SK-N-MC (cell line): ENCODE data around the gene ABCD4.

Experiments
- DNase-seq: peaks from one replicate; pipeline ENCODE4 v3.0.0-alpha.2; 2011; ENCODE audit warnings: low read depth, low spot score
- H3K27ac ChIP-seq: fragments of 200-600 bp; sonication (generic); 2 replicates; pipeline ENCODE4 v1.5.1; 2016; ENCODE audit warnings: mixed run types
- H3K36me3 ChIP-seq: fragments of 200-600 bp; sonication (generic); 2 replicates; pipeline ENCODE4 v1.6.1; 2017; ENCODE audit warnings: antibody characterized with exemption, low read length, mixed read lengths; ENCODE audit not compliant: insufficient read depth
- H3K4me3 ChIP-seq: fragments of 200-600 bp; sonication (generic); 2 replicates; pipeline ENCODE4 v1.5.1; 2016
- H3K9ac ChIP-seq: fragments of 200-600 bp; sonication (generic); 2 replicates; pipeline ENCODE4 v1.8.0; 2017; ENCODE audit warnings: mixed run types, mixed read lengths; ENCODE audit not compliant: insufficient read length
- H3K9me3 ChIP-seq: fragments of 200-600 bp; sonication (generic); 2 replicates; pipeline ENCODE4 v1.6.1; 2017; ENCODE audit warnings: low read depth, mild to moderate bottlenecking, antibody characterized with exemption, low read length, moderate library complexity, mixed read lengths
- EZH2 ChIP-seq: fragments of 200-600 bp; sonication (generic); IDR thresholded peaks from one replicate; pipeline ENCODE4 v1.6.1; 2017; ENCODE audit warnings: antibody characterized with exemption
- FOXP2 ChIP-seq: optimal IDR thresholded peaks from 2 replicates; pipeline ENCODE3; 2011; ENCODE audit warnings: mild to moderate bottlenecking, moderate library complexity; ENCODE audit not compliant: insufficient read depth; ENCODE audit errors: extremely low read length, control extremely low read depth
- POLR2AphosphoS5 ChIP-seq: IDR thresholded peaks from 2 replicates; pipeline ENCODE4 v1.6.1; 2012; ENCODE audit warnings: mild to moderate bottlenecking, low read depth, low read length, borderline replicate concordance

ABCD4 gene

GRCh38 chr14:74267588-74267987 lies 35.1 kb downstream of the ABCD4 start:
- H3K4me3 ChIP-seq, result no peak overlapping the region
- no peaks in the 10 kb centered on the region for H3K9me3 ChIP-seq
- TF ChIP-seq FOXP2 (no peak), EZH2 (no peak), POLR2AphosphoS5 (no peak)
- no peak for DNase-seq
- H3K9ac ChIP-seq, result no peak overlapping the region
- no peaks in the 10 kb centered on the region for H3K36me3 ChIP-seq
- no peak overlapping the region for H3K27ac ChIP-seq

- no peak overlapping the region for H3K4me3 ChIP-seq
- H3K9ac ChIP-seq, result no peak overlapping the region
- DNase-seq, result no peak
- no peaks in the 10 kb centered on the region for H3K36me3 ChIP-seq
- H3K27ac ChIP-seq, result no peak overlapping the region
- no peaks in the 10 kb centered on the region for H3K9me3 ChIP-seq
- no peak for TF ChIP-seq EZH2
- no peak for TF ChIP-seq POLR2AphosphoS5
- TF ChIP-seq FOXP2, result no peak
Observed at GRCh38 chr14:74265301-74265965, 37.3 kb downstream of the ABCD4 start.

- no peak overlapping the region for H3K9ac ChIP-seq
- H3K27ac ChIP-seq, result no peak overlapping the region
- no peak overlapping the region for H3K4me3 ChIP-seq
- DNase-seq, result no peak
- no peak for TF ChIP-seq POLR2AphosphoS5
- no peak for TF ChIP-seq FOXP2
- no peaks in the 10 kb centered on the region for H3K9me3 ChIP-seq
- no peaks in the 10 kb centered on the region for H3K36me3 ChIP-seq
Observed at GRCh38 chr14:74263921-74264320, 38.8 kb downstream of the ABCD4 start.

GRCh38 chr14:74263181-74263580 lies 39.6 kb downstream of the ABCD4 start:
- no peak for DNase-seq
- Histone ChIP-seq H3K27ac (no peak overlapping the region), H3K36me3 (no peaks in the 10 kb centered on the region), H3K9ac (no peak overlapping the region), H3K4me3 (no peak overlapping the region), H3K9me3 (no peaks in the 10 kb centered on the region)
- TF ChIP-seq POLR2AphosphoS5, result no peak
- TF ChIP-seq EZH2, result no peak
- no peak for TF ChIP-seq FOXP2

GRCh38 chr14:74262076-74262475 lies 40.7 kb downstream of the ABCD4 start:
- TF ChIP-seq EZH2 (no peak), FOXP2 (no peak), POLR2AphosphoS5 (no peak)
- Histone ChIP-seq H3K4me3 (no peak overlapping the region), H3K27ac (no peak overlapping the region), H3K36me3 (no peaks in the 10 kb centered on the region), H3K9me3 (no peaks in the 10 kb centered on the region), H3K9ac (no peak overlapping the region)
- no peak for DNase-seq

- DNase-seq, result no peak
- no peaks in the 10 kb centered on the region for H3K36me3 ChIP-seq
- H3K4me3 ChIP-seq, result no peak overlapping the region
- no peak overlapping the region for H3K27ac ChIP-seq
- no peak for TF ChIP-seq FOXP2
- no peak for TF ChIP-seq POLR2AphosphoS5
- no peak for TF ChIP-seq EZH2
- H3K9ac ChIP-seq, result no peak overlapping the region
- no peaks in the 10 kb centered on the region for H3K9me3 ChIP-seq
Observed at GRCh38 chr14:74261288-74261687, 41.4 kb downstream of the ABCD4 start.

- Histone ChIP-seq H3K4me3 (no peak overlapping the region), H3K9ac (no peak overlapping the region), H3K36me3 (no peaks in the 10 kb centered on the region), H3K27ac (no peak overlapping the region), H3K9me3 (no peaks in the 10 kb centered on the region)
- DNase-seq, result no peak
- TF ChIP-seq POLR2AphosphoS5 (no peak), EZH2 (no peak), FOXP2 (no peak)
Observed at GRCh38 chr14:74260525-74261233, 42.1 kb downstream of the ABCD4 start.

- Histone ChIP-seq H3K9ac (no peak overlapping the region), H3K9me3 (no peaks in the 10 kb centered on the region), H3K4me3 (no peak overlapping the region), H3K27ac (no peak overlapping the region), H3K36me3 (no peaks in the 10 kb centered on the region)
- TF ChIP-seq POLR2AphosphoS5 (no peak), EZH2 (no peak), FOXP2 (no peak)
- DNase-seq, result no peak
Observed at GRCh38 chr14:74259513-74259912, 43.2 kb downstream of the ABCD4 start.

- Histone ChIP-seq H3K27ac (no peak overlapping the region), H3K9me3 (no peaks in the 10 kb centered on the region), H3K9ac (no peak overlapping the region), H3K36me3 (no peaks in the 10 kb centered on the region), H3K4me3 (no peak overlapping the region)
- TF ChIP-seq POLR2AphosphoS5, result no peak
- no peak for TF ChIP-seq EZH2
- TF ChIP-seq FOXP2, result no peak
- DNase-seq, result no peak
Observed at GRCh38 chr14:74258764-74259035, 44.0 kb downstream of the ABCD4 start.
